A549 treated with Mapracorat at 1 μM for 4 hours (cell line): ENCODE results near the gene TOR1A. TPM values are rescaled to one million over a fixed set of nuclear protein-coding genes. Genes with fewer than 3 reads are reported as not detected.

Experiments
- total RNA-seq: library from RNA; stranded (reverse); fragments of 200-300 nt; extraction: Qiagen RNA extraction; gene quantifications from 5 replicates; pipeline ENCODE4 v1.2.3, GENCODE V29; 2022

The TOR1A gene
- 58.4 to 66.1 TPM (median 61.8 TPM) in 5 replicates for total RNA-seq

GRCh38 chr9:129823935-129824601 is at the start of gene TOR1A:
Gene TOR1A, minus strand, starts transcription at chr9:129824136. Its CDS starts 51 bp downstream, at chr9:129824085.

GRCh38 chr9:129835128-129835859 is 11.4 kb upstream of the TOR1A start, which contains the start of the genes C9orf78 and USP20:
Gene C9orf78, minus strand, starts transcription at chr9:129835275. Its CDS starts 54 bp downstream, at chr9:129835221.
Gene USP20, plus strand, starts transcription at chr9:129835458. Its CDS starts 17,098 bp downstream, at chr9:129852556.

GRCh38 chr9:129802833-129803675 is 20.9 kb downstream of the TOR1A start, which contains the start of gene TOR1B:
Gene TOR1B, plus strand, starts transcription at chr9:129803184. Its CDS starts 29 bp downstream, at chr9:129803213.

Other genes with a start within 250 kb of the TOR1A start
- gene C9orf50, start 203.0 kb downstream of the TOR1A start, total RNA-seq: 0.36 TPM in 1 of 5 replicates, not detected in the others
- gene NTMT1, start 198.0 kb downstream of the TOR1A start, total RNA-seq: 81.2 to 104 TPM (median 87.7 TPM) in 5 replicates
- gene ASB6, start 182.0 kb downstream of the TOR1A start, total RNA-seq: 20.0 to 26.4 TPM (median 25.9 TPM) in 5 replicates
- 5.4 to 9.8 TPM (median 9.4 TPM) in 5 replicates for gene PRRX2, start 158.5 kb downstream of the TOR1A start, total RNA-seq
- gene PTGES, start 71.1 kb downstream of the TOR1A start, total RNA-seq: 146 to 175 TPM (median 148 TPM) in 5 replicates
- gene TOR1B, start 21.0 kb downstream of the TOR1A start, total RNA-seq: 21.4 to 26.4 TPM (median 24.9 TPM) in 5 replicates
- 48.3 to 52.6 TPM (median 51.2 TPM) in 5 replicates for gene C9orf78, start 11.1 kb upstream of the TOR1A start, total RNA-seq
- gene USP20, start 11.3 kb upstream of the TOR1A start, total RNA-seq: 4.1 to 6.0 TPM (median 5.1 TPM) in 5 replicates
- gene FNBP1, start 219.1 kb upstream of the TOR1A start, total RNA-seq: 11.4 to 13.2 TPM (median 12.7 TPM) in 5 replicates
- gene GPR107, start 229.8 kb upstream of the TOR1A start, total RNA-seq: 24.3 to 30.1 TPM (median 26.4 TPM) in 5 replicates